DOHH2 (cell line): ENCODE measurements around the gene DNAL1.

Source experiments
- H3F3A ChIP-seq: fragments of 200-600 bp; sonication (generic), shearing (Covaris generic); 2 replicates; pipeline ENCODE4 v1.6.0; 2016; ENCODE audit warnings: antibody characterized with exemption, mild to moderate bottlenecking; ENCODE audit not compliant: control insufficient read depth, insufficient read depth
- H3K27ac ChIP-seq: fragments of 200-600 bp; sonication (generic); 2 replicates; pipeline ENCODE4 v1.5.1; 2014; ENCODE audit warnings: low read depth, mild to moderate bottlenecking, low read length, moderate library complexity
- H3K27me3 ChIP-seq: fragments of 200-600 bp; sonication (generic); 2 replicates; pipeline ENCODE4 v1.6.1; 2014; ENCODE audit warnings: mild to moderate bottlenecking, low read length, mixed read lengths; ENCODE audit not compliant: control insufficient read depth
- H3K36me3 ChIP-seq: fragments of 200-600 bp; sonication (generic); 2 replicates; pipeline ENCODE4 v1.6.1; 2014; ENCODE audit warnings: mild to moderate bottlenecking, low read length, moderate library complexity, mixed read lengths; ENCODE audit not compliant: control insufficient read depth
- H3K4me1 ChIP-seq: fragments of 200-600 bp; sonication (generic); 2 replicates; pipeline ENCODE4 v1.6.1; 2014; ENCODE audit warnings: mild to moderate bottlenecking, low read length, mixed read lengths; ENCODE audit not compliant: control insufficient read depth
- H3K4me2 ChIP-seq: fragments of 200-600 bp; sonication (generic); 2 replicates; pipeline ENCODE4 v1.6.0; 2014; ENCODE audit warnings: mild to moderate bottlenecking, low read length, moderate library complexity
- H3K4me3 ChIP-seq: fragments of 200-600 bp; sonication (generic); 2 replicates; pipeline ENCODE4 v1.5.1; 2014; ENCODE audit warnings: mild to moderate bottlenecking, low read length, mixed read lengths
- H3K79me2 ChIP-seq: fragments of 200-600 bp; sonication (generic); 2 replicates; pipeline ENCODE4 v1.6.1; 2014; ENCODE audit warnings: mild to moderate bottlenecking, low read length, mixed read lengths; ENCODE audit not compliant: control insufficient read depth
- H3K9me2 ChIP-seq: fragments of 200-600 bp; sonication (generic); replicated peaks from 2 replicates; pipeline ENCODE4 v1.6.1; 2014; ENCODE audit warnings: mild to moderate bottlenecking, low read length, mixed read lengths; ENCODE audit not compliant: control insufficient read depth
- H3K9me3 ChIP-seq: fragments of 200-600 bp; sonication (generic); 2 replicates; pipeline ENCODE4 v1.6.1; 2014; ENCODE audit warnings: antibody characterized with exemption, low read length, mixed read lengths; ENCODE audit not compliant: control insufficient read depth, insufficient read depth
- H4K20me1 ChIP-seq: fragments of 200-600 bp; sonication (generic); 2 replicates; pipeline ENCODE4 v1.6.0; 2014; ENCODE audit warnings: low read depth, mild to moderate bottlenecking, antibody characterized with exemption, low read length, moderate library complexity; ENCODE audit not compliant: control insufficient read depth, insufficient read depth
- CTCF ChIP-seq: fragments of 200-600 bp; sonication (generic); IDR thresholded peaks from one replicate; pipeline ENCODE4 v1.5.1; 2014; ENCODE audit warnings: antibody characterized with exemption, mild to moderate bottlenecking, low read depth, low read length; ENCODE audit not compliant: poor library complexity, severe bottlenecking
- EZH2phosphoT487 ChIP-seq: fragments of 200-600 bp; sonication (generic); IDR thresholded peaks from 2 replicates; pipeline ENCODE4 v1.6.1; 2017; ENCODE audit warnings: borderline replicate concordance, mild to moderate bottlenecking, antibody characterized with exemption, low read length, moderate library complexity, mixed read lengths

DNAL1 gene

GRCh38 chr14:73713206-73713802 is 68.5 kb downstream of the DNAL1 start:
- Histone ChIP-seq H3K4me1 (peaks cover 26% of the 10 kb centered on the region), H3K79me2 (peaks cover 23% of the 10 kb centered on the region), H3K4me2 (peak overlapping the region; percentile 91), H4K20me1 (no peaks in the 10 kb centered on the region), H3F3A (peaks cover 31% of the 10 kb centered on the region), H3K9me3 (no peaks in the 10 kb centered on the region), H3K27ac (peak overlapping the region; percentile 56), H3K9me2 (no peaks in the 10 kb centered on the region), H3K4me3 (peak overlapping the region; percentile 94), H3K27me3 (no peaks in the 10 kb centered on the region), H3K36me3 (peaks cover 27% of the 10 kb centered on the region)
- TF ChIP-seq CTCF (no peak), EZH2phosphoT487 (no peak)

DNA sequence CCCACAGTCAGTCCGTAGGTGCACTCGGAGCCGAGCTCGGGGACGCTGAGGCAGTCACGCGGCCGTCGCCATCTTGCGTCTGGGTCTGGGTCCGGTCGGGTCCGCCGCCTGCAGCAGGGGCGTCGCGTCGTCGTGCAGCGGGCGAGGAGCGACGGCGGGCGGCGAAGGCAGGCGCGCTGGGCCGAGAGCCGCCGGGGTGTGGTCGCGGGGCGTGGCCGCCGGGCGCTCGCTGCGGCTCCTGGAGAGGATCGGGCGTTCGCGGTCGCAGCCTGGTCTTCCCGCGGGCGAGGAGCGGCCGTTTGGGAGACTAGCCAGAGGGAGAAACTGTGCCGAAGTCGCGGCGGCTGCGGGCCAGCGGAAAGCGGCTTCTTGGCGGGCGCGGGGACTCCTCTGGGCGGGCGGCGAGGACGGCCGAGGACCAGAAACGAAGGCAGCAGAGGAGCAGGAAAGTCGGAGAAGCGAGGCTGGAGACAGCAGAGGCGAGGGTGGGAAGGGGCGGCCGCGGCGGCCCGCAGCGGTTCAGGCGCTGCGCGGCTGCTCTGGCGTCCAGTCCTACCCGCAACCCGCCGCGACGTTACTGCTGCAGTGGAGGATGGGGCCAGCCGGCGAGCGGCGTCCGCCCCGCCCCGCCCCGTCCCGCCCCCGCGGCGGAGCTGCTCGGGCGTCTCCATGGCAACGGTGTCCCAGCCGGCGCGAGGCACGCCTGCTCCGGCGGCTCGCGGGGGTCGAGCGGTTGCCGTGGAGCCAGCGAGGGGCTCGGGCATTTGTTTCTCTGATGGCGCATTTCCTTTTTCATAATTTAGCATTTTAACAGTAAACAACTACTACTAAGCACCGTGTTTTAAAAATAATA is 69.2 kb downstream of the DNAL1 start, which contains the start of gene PNMA1:
PNMA1 (minus strand) TSS at position 582 of the 853 bp plus-strand sequence. CDS start 745 bp downstream, outside the sequence.
- Histone ChIP-seq H3F3A (peaks cover 31% of the 10 kb centered on the region), H4K20me1 (no peaks in the 10 kb centered on the region), H3K4me2 (peak within 1 kb of the TSS; percentile 91)

DNA sequence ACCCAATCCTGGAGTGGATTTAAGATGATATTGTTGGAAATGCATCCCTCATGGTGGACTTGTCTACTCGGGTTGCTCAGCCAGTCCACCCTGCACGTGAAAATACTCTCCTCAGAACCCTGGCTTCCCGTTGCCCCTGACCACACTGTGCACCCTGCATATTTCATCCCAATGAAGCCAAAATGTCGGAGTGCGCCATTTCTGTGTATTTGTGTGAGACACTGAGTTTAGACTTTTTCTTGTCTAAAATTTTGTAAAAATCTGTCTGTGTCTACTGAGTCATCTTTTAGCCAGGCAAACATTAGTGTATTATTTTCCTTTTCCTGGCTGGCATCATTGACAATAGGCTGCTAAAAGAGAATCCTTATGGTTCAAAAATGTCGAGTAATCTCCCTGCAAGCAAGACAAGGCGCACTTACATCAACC is 69.9 kb downstream of the DNAL1 start:
- H4K20me1 ChIP-seq, result no peaks in the 10 kb centered on the region
- H3K36me3 ChIP-seq, result peaks cover 38% of the 10 kb centered on the region
- no peaks in the 10 kb centered on the region for H3K9me3 ChIP-seq
- peak overlapping the region; percentile 91 for H3K4me2 ChIP-seq
- H3K79me2 ChIP-seq, result peaks cover 23% of the 10 kb centered on the region
- peaks cover 35% of the 10 kb centered on the region for H3F3A ChIP-seq
- no peaks in the 10 kb centered on the region for H3K9me2 ChIP-seq
- H3K4me1 ChIP-seq, result peaks cover 26% of the 10 kb centered on the region
- TF ChIP-seq CTCF, result no peak
- TF ChIP-seq EZH2phosphoT487, result no peak
- H3K4me3 ChIP-seq, result peak overlapping the region; percentile 94
- no peaks in the 10 kb centered on the region for H3K27me3 ChIP-seq
- no peak overlapping the region for H3K27ac ChIP-seq

More for the DNA sequence above, 69.2 kb downstream of the DNAL1 start, which contains the start of gene PNMA1:
- Histone ChIP-seq H3K9me3 (no peaks in the 10 kb centered on the region), H3K79me2 (peaks cover 23% of the 10 kb centered on the region), H3K36me3 (peaks cover 33% of the 10 kb centered on the region), H3K27me3 (no peaks in the 10 kb centered on the region), H3K9me2 (no peaks in the 10 kb centered on the region), H3K27ac (peak within 1 kb of the TSS; percentile 56), H3K4me3 (peak within 1 kb of the TSS; percentile 94), H3K4me1 (peaks cover 26% of the 10 kb centered on the region)
- no peak for TF ChIP-seq CTCF
- TF ChIP-seq EZH2phosphoT487, result no peak
